Neural cell (in vitro differentiated cells): ENCODE results near the gene BAX.

Experiments used
- CTCF ChIP-seq: fragments of 450-650 bp; IDR thresholded peaks from 2 replicates; pipeline ENCODE4 v1.5.1; 2014; ENCODE audit warnings: antibody characterized with exemption, mild to moderate bottlenecking, moderate library complexity; ENCODE audit not compliant: poor library complexity, severe bottlenecking
- EZH2 ChIP-seq: fragments of 200-600, 300-800 bp; shearing (Covaris generic), sonication (generic); IDR thresholded peaks from 2 replicates; pipeline ENCODE4 v1.6.1; 2014; ENCODE audit warnings: antibody characterized with exemption, low read length, borderline replicate concordance, mild to moderate bottlenecking; ENCODE audit not compliant: insufficient read depth, poor library complexity, severe bottlenecking
- POLR2AphosphoS5 ChIP-seq: IDR thresholded peaks from 2 replicates; pipeline ENCODE4 v1.6.1; 2012
- REST ChIP-seq: IDR thresholded peaks from 2 replicates; pipeline ENCODE4 v1.6.1; 2012; ENCODE audit warnings: borderline replicate concordance

DNA sequence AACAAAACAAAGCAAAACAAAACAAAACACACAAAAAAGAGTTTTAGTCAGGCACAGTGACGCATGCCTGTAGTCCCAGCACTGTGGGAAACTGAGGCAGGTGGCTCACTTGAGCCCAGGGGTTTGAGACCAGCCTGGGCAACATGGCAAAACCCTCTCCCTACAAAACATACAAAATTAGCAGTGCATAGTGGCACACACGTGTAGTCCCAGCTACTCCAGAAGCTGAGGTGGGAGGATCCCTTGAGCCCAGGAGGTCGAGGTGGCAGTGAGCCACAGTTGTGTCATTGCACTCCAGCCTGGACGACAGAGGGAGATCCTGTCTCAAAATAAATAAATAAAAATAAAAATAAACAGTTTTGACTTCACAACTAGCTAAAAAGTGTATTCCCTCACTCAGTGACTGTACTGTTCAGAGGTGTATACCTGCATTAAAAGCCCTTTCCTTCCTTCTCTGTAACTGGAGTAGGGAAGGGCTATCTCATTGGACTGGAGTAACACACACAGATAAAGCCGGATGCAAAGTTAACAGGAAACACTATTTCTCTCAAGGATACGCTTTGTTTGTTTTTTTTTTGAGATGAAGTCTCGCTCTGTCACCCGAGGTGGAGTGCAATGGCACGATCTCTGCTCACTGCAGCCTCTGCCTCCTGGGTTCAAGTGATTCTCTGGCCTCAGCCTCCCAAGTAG is 3.7 kb upstream of the BAX start:
- TF ChIP-seq REST, result no peak
- TF ChIP-seq CTCF, result no peak
- TF ChIP-seq POLR2AphosphoS5, result no peak
- TF ChIP-seq EZH2, result no peak
